SK-N-SH treated with all-trans-retinoic acid at 6 μM for 48 hours (cell line): Measurements from ENCODE around the gene NHS.

ENCODE experiments used
- ARNTL ChIP-seq: fragments of 450-650 bp; formaldehyde crosslinking; IDR thresholded peaks from 2 replicates; pipeline ENCODE4 v1.5.0; 2020; ENCODE audit warnings: low read depth, mild to moderate bottlenecking, moderate library complexity, borderline replicate concordance
- CREB5 ChIP-seq: fragments of 250-450 bp; sonication (Bioruptor Pico); IDR thresholded peaks from 2 replicates; pipeline ENCODE4 v1.5.1; 2020; ENCODE audit warnings: low read depth, mild to moderate bottlenecking, moderate library complexity
- ESRRG ChIP-seq: fragments of 250-450 bp; sonication (Bioruptor Pico); IDR thresholded peaks from 2 replicates; pipeline ENCODE4 v1.6.1; 2021; ENCODE audit warnings: mild to moderate bottlenecking
- GLIS3 ChIP-seq: fragments of 250-450 bp; sonication (Bioruptor Pico); IDR thresholded peaks from 2 replicates; pipeline ENCODE4 v1.5.0; 2020; ENCODE audit warnings: mild to moderate bottlenecking, moderate library complexity
- ISL1 ChIP-seq: fragments of 250-450 bp; sonication (Bioruptor Pico); IDR thresholded peaks from 2 replicates; pipeline ENCODE4 v2.1.2; 2022; ENCODE audit warnings: mild to moderate bottlenecking, moderate library complexity
- POU6F1 ChIP-seq: fragments of 250-450 bp; sonication (Bioruptor Pico); IDR thresholded peaks from 2 replicates; pipeline ENCODE4 v1.8.0; 2021; ENCODE audit warnings: low read depth, mild to moderate bottlenecking, moderate library complexity, borderline replicate concordance
- RARB ChIP-seq: fragments of 250-450 bp; sonication (Bioruptor Pico); IDR thresholded peaks from 2 replicates; pipeline ENCODE4 v1.8.0; 2021; ENCODE audit warnings: mild to moderate bottlenecking, moderate library complexity
- ZFP3 ChIP-seq: fragments of 250-450 bp; sonication (Bioruptor Pico); IDR thresholded peaks from 2 replicates; pipeline ENCODE4 v1.5.0; 2020; ENCODE audit warnings: mild to moderate bottlenecking, moderate library complexity
- ZFP30 ChIP-seq: fragments of 450-650 bp; formaldehyde crosslinking; IDR thresholded peaks from 2 replicates; pipeline ENCODE4 v1.5.0; 2022; ENCODE audit warnings: mild to moderate bottlenecking, moderate library complexity
- ZNF70 ChIP-seq: fragments of 450-650 bp; formaldehyde crosslinking; IDR thresholded peaks from 2 replicates; pipeline ENCODE4 v1.5.0; 2020; ENCODE audit warnings: mild to moderate bottlenecking, moderate library complexity
- ZNF8 ChIP-seq: fragments of 450-650 bp; formaldehyde crosslinking; IDR thresholded peaks from 2 replicates; pipeline ENCODE4 v1.5.0; 2020; ENCODE audit warnings: mild to moderate bottlenecking, moderate library complexity
- TF ChIP-seq, protein P1 (sequence below): fragments of 250-450 bp; sonication (Bioruptor Pico); IDR thresholded peaks from 2 replicates; pipeline ENCODE4 v1.8.0; 2020; ENCODE audit warnings: mild to moderate bottlenecking, moderate library complexity, borderline replicate concordance

GRCh38 chrX:17608888-17609287 is 233.9 kb downstream of the NHS start:
- TF ChIP-seq RARB (CRISPR knock-in tag) (no peak), ARNTL (CRISPR knock-in tag) (no peak), ZFP3 (no peak), POU6F1 (CRISPR knock-in tag) (no peak), ZFP30 (CRISPR knock-in tag) (no peak), ESRRG (no peak), CREB5 (CRISPR knock-in tag) (no peak), ISL1 (CRISPR knock-in tag) (no peak), GLIS3 (no peak), ZNF8 (CRISPR knock-in tag) (no peak), ZNF70 (CRISPR knock-in tag) (no peak)
- TF ChIP-seq, protein P1, sequence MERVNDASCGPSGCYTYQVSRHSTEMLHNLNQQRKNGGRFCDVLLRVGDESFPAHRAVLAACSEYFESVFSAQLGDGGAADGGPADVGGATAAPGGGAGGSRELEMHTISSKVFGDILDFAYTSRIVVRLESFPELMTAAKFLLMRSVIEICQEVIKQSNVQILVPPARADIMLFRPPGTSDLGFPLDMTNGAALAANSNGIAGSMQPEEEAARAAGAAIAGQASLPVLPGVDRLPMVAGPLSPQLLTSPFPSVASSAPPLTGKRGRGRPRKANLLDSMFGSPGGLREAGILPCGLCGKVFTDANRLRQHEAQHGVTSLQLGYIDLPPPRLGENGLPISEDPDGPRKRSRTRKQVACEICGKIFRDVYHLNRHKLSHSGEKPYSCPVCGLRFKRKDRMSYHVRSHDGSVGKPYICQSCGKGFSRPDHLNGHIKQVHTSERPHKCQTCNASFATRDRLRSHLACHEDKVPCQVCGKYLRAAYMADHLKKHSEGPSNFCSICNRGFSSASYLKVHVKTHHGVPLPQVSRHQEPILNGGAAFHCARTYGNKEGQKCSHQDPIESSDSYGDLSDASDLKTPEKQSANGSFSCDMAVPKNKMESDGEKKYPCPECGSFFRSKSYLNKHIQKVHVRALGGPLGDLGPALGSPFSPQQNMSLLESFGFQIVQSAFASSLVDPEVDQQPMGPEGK (CRISPR knock-in tag): no peak
